HG03520 (cell line): ENCODE data around the gene SUSD3.
"Not testable (repeated sequence)": the region's sequence is repeated elsewhere in the genome, so short reads cannot be mapped to it uniquely, and the experiment has no call there.

Experiments used
- ATAC-seq: cut with Tn5 transposase; IDR thresholded peaks from one replicate; pipeline ENCODE4 v1.9.1; 2021; ENCODE audit warnings: mild to moderate bottlenecking, moderate library complexity; ENCODE audit not compliant: unreplicated experiment

The SUSD3 gene

GRCh38 chr9:93058355-93059010 lies at the start of gene SUSD3:
Gene SUSD3, plus strand, starts transcription at chr9:93058701. Its CDS starts 42 bp downstream, at chr9:93058743.
- ATAC-seq: peak; percentile 49

GRCh38 chr9:93009337-93010015 lies 49.0 kb upstream of the SUSD3 start:
- no peak for ATAC-seq

GRCh38 chr9:93010056-93010455 lies 48.4 kb upstream of the SUSD3 start:
- no peak for ATAC-seq

- ATAC-seq: no peak
Measured at GRCh38 chr9:93010704-93011103, 47.8 kb upstream of the SUSD3 start.

GRCh38 chr9:93011114-93011513 lies 47.4 kb upstream of the SUSD3 start:
- ATAC-seq: no peak

- ATAC-seq: no peak
Measured at GRCh38 chr9:93012963-93013855, 45.3 kb upstream of the SUSD3 start.

- no peak for ATAC-seq
Measured at GRCh38 chr9:93013856-93014582, 44.5 kb upstream of the SUSD3 start.

- ATAC-seq: not testable (repeated sequence)
Measured at GRCh38 chr9:93015190-93015589, 43.3 kb upstream of the SUSD3 start.

GRCh38 chr9:93017621-93018020 lies 40.9 kb upstream of the SUSD3 start:
- ATAC-seq: no peak

GRCh38 chr9:93020151-93020550 lies 38.4 kb upstream of the SUSD3 start:
- no peak for ATAC-seq

GRCh38 chr9:93020771-93021670 lies 37.5 kb upstream of the SUSD3 start:
- no peak for ATAC-seq

GRCh38 chr9:93022066-93022465 lies 36.4 kb upstream of the SUSD3 start:
- ATAC-seq: no peak

- ATAC-seq: no peak
Measured at GRCh38 chr9:93022721-93023520, 35.6 kb upstream of the SUSD3 start.

GRCh38 chr9:93023521-93023815 lies 35.0 kb upstream of the SUSD3 start:
- ATAC-seq: no peak

GRCh38 chr9:93024646-93024910 lies 33.9 kb upstream of the SUSD3 start:
- ATAC-seq: no peak

- ATAC-seq: no peak
Measured at GRCh38 chr9:93024986-93025630, 33.4 kb upstream of the SUSD3 start.

GRCh38 chr9:93025736-93026135 lies 32.8 kb upstream of the SUSD3 start:
- ATAC-seq: no peak

GRCh38 chr9:93026640-93027039 lies 31.9 kb upstream of the SUSD3 start:
- no peak for ATAC-seq

- no peak for ATAC-seq
Measured at GRCh38 chr9:93027750-93028149, 30.8 kb upstream of the SUSD3 start.
